IPS-18c (cell line): ENCODE data around the gene RAD23A.

ENCODE experiments used
- H3K4me3 ChIP-seq: 2 replicates; pipeline ENCODE4 v1.7.0; 2013; ENCODE audit warnings: low read depth, mild to moderate bottlenecking, low read length, moderate library complexity; ENCODE audit not compliant: insufficient read depth
- H3K9me3 ChIP-seq: one replicate; pipeline ENCODE4 v1.6.1; 2013; ENCODE audit warnings: mild to moderate bottlenecking, low read length, moderate library complexity; ENCODE audit not compliant: control insufficient read depth, insufficient read depth

RAD23A gene

GRCh38 chr19:12991296-12991695, 45.6 kb downstream of the RAD23A start:
- no peak overlapping the region for H3K4me3 ChIP-seq
- no peaks in the 10 kb centered on the region for H3K9me3 ChIP-seq

GRCh38 chr19:12992729-12993128, 47.1 kb downstream of the RAD23A start:
- H3K4me3 ChIP-seq = no peak overlapping the region
- no peaks in the 10 kb centered on the region for H3K9me3 ChIP-seq

GRCh38 chr19:12993562-12993961, 47.9 kb downstream of the RAD23A start:
- Histone ChIP-seq H3K9me3 (no peaks in the 10 kb centered on the region), H3K4me3 (no peak overlapping the region)

GRCh38 chr19:12994701-12995595, 49.3 kb downstream of the RAD23A start, which contains the start of gene NFIX:
Gene NFIX, plus strand, starts transcription at chr19:12995475. Its CDS starts 363 bp downstream, at chr19:12995838.
- H3K9me3 ChIP-seq = no peaks in the 10 kb centered on the region
- H3K4me3 ChIP-seq = peak within 1 kb of the TSS; percentile 24

- Histone ChIP-seq H3K4me3 (peak overlapping the region; percentile 24; the same call in 1 of the 2 replicates), H3K9me3 (no peaks in the 10 kb centered on the region)
These were observed 50.1 kb downstream of the RAD23A start for GRCh38 chr19:12995596-12996405.

- no peaks in the 10 kb centered on the region for H3K9me3 ChIP-seq
- peak overlapping the region; percentile 24 for H3K4me3 ChIP-seq
These were observed 50.9 kb downstream of the RAD23A start for GRCh38 chr19:12996406-12997094.

- H3K9me3 ChIP-seq = no peaks in the 10 kb centered on the region
- no peak overlapping the region for H3K4me3 ChIP-seq
These were observed 51.7 kb downstream of the RAD23A start for GRCh38 chr19:12997179-12997966.

GRCh38 chr19:12997967-12998940, 52.6 kb downstream of the RAD23A start:
- no peak overlapping the region for H3K4me3 ChIP-seq
- no peaks in the 10 kb centered on the region for H3K9me3 ChIP-seq

- Histone ChIP-seq H3K4me3 (no peak overlapping the region), H3K9me3 (no peaks in the 10 kb centered on the region)
These were observed 55.5 kb downstream of the RAD23A start for GRCh38 chr19:13001166-13001501.

- H3K4me3 ChIP-seq = no peak overlapping the region
These were observed 56.0 kb downstream of the RAD23A start for GRCh38 chr19:13001502-13002165.

GRCh38 chr19:13002166-13002898, 56.7 kb downstream of the RAD23A start:
- no peaks in the 10 kb centered on the region for H3K9me3 ChIP-seq
- H3K4me3 ChIP-seq = no peak overlapping the region

More at GRCh38 chr19:13001502-13002165, 56.0 kb downstream of the RAD23A start:
- no peaks in the 10 kb centered on the region for H3K9me3 ChIP-seq

GRCh38 chr19:13003081-13003480, 57.4 kb downstream of the RAD23A start:
- no peak overlapping the region for H3K4me3 ChIP-seq
- no peaks in the 10 kb centered on the region for H3K9me3 ChIP-seq
